Myocyte (in vitro differentiated cells): ENCODE data around the gene TMEM131L. TPM values are rescaled to one million over a fixed set of nuclear protein-coding genes. Genes with fewer than 3 reads are reported as not detected.

Experiments
- DNase-seq: peaks from one replicate; pipeline ENCODE4 v3.0.0-alpha.2; 2012; ENCODE audit warnings: low read depth
- total RNA-seq: library from RNA; depleted of rRNA; stranded (reverse); fragments of >200 nt; gene quantifications from 2 replicates; pipeline ENCODE4 v1.2.3, GENCODE V29; 2014

TMEM131L gene
- total RNA-seq, 1 donor from 2014 or later, result 13.3 TPM

DNA sequence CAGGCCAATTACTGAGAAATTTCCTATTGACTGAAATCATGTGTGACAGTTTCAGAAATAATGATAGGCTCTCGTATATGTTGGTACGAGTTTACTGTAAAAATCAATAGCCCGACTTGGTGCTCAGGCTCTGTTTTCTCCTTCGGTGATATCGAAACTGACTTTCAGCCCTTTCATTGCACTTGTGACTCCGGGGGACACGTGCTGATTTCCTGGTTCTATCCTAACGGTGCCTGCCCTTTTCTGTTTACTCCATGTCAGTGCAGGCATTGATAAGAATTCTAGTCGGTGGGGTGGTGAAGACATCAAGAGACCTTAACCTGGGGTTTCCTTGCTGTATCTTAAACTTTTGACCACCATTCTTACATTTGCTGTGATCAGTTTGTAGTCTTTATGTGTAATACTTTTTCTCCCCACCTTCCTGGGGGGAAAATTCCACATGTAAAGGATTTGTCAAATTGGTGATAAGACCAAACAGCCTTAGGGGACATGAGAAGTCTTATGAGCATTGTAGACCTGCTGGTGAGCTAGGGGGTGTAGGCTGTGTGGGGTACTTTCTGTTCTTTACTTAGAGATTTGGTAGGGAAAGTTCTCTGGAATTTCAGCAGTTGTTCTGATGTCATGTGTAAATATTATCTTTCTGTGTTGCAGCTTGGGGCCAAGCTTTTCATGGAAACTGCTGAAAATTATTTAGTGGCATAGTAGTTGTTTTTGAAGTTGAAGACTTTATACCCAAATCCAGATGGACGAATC lies 52.7 kb downstream of the TMEM131L start:
- DNase-seq, result no peak

DNA sequence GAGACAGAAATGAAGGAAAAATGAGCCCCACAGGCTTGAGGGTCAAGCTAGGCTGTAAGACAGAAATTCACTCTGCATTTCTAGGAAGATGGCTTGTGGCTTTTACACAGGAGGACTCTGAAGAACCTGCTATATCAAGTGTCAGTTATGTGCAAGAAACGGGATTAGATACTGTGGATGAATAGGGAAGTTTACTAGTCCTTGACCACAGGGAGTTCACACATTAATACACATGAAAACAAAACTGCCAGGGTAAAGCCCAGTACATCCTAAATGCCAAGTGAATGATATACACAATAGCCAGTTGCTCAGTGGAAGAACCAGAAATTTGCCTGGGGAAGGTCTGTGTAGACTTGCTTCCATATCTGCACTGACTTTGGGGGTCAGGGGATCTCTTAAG lies 53.5 kb downstream of the TMEM131L start:
- DNase-seq, result peak; percentile 44

DNA sequence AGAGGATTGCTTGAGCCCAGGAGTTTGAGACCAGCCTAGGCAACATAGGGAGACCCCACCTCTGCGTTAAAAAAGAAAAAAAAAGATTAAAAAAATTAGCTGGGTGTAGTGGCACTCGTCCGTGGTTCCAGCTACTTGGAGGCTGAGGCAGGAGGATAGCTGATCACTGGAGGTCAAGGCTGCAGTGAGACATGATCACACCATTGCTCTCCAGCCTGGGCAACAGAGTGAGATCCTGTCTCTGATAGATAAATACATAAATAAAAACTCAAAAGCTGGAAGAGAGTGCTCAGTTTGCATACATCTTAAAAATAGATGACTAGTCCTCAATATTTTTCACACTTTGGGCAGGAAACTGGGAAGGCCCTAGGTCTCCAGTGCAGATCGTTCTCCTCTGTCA lies 54.1 kb downstream of the TMEM131L start:
- DNase-seq, result no peak

DNA sequence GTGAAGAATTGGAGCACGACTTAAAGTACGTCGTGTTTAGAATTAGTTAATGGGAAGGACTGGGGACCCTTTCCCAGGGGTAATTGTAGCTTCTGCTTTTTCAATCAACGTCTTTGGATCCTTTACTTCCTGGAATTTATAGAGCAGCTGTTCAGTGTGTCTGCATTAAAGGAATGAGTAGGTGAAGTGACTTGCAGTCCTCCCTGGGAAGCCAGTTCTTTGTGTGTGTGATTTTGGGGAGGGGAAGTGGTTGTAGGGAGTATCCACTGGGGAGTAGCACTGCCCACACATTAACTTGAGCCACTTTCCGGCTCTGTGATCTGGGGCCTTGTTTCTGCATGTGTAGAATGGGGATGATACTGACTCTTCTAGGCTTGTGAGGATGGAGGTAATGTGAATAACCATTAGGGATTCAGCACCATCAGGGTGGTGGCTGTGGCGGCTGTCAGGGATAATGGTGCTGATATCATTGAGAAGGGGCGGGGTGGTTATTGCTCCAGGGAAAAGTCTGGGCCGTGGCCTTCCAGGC lies 54.7 kb downstream of the TMEM131L start:
- no peak for DNase-seq

GRCh38 chr4:153521478-153521877 lies 55.3 kb downstream of the TMEM131L start:
- DNase-seq, result no peak

DNA sequence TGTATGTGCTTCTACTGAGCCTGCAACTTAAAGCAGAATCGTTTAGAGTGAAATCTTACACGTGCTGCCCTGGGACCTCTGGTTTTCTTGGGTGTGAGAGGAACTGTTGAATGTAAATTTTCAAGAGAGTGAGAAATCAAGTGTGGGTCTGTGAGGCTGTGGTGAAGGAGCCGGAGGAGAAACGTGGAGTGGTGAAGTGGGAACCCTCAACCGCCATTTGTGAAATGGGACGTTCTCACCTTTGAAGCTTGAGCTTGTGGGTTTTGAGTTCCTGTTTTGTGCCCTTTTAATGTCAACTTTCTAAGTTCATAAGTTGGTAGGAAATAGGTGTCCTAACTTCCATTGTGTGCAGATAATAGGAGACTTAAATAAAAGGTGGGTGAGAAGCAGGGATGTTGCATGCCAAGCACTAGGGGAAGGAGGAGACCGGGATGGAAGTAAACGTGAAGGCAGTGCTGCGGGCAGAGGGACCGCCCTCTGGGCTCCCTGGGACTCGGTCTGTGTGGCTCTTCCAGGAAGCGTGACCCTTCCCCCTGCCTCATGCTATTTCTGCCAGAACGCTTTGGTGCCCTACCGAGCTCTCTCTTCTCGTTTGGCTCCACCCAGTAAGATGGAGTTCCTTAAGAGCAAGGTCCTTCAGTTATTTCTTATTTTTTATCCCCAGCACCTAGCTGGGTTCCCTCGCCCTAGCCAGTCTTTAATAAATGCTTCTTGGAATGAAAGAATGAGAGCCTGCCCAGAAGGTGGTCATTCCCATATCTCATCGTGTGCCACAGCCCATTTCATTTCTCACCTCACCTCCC lies 56.0 kb downstream of the TMEM131L start:
- no peak for DNase-seq

- DNase-seq, result no peak
Observed at GRCh38 chr4:153522802-153523094, 56.6 kb downstream of the TMEM131L start.

DNA sequence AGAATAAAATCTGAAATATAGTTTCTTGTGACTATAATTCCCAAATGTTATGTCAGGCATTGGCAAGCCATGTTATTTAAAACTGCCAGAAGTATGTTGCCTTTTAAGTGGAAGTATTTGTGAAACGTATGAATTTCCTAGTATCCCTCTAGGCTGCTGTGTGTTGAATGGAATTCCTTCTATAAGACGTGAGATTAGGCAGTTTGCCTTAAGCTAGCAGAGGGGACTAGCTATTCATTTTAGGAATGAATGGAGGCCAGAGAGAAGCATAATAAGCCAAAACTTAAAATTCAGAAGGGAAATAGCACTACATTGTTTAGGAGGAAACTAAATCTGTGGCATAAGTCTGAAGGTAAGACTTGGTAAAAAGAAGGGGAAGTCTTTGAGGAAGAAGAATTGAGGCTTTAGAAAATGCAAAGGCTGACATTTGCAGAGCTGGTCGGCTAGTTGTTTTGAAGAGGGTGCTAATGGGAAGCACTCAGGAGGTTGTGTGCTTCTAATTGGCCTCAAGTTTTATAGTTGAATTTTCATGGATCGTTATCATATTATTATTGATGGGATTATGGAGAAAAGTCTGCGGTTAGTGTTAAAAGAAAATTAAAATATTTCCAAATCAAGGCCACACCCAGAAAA lies 57.1 kb downstream of the TMEM131L start:
- no peak for DNase-seq

- no peak for DNase-seq
Observed at GRCh38 chr4:153523941-153524386, 57.8 kb downstream of the TMEM131L start.

DNA sequence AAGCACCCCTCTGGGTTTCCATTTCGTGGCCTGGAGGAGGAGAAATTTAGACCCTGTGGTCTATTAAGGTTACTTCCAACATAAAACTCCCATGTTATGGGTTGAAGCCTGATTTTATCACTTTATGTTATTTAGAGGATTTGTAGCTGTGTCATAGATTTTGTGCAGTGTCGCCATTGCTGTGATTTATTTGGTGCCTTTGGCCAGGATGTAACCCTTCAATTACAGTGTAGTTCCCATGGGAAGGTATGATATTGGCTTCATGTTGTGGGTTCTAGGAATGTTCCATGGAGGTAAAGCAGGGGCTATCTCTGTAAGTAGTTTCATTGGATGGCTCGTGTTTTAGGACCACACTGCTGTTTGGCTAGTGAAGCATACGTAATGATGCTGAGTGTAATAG lies 58.5 kb downstream of the TMEM131L start:
- peak; percentile 21 for DNase-seq

DNA sequence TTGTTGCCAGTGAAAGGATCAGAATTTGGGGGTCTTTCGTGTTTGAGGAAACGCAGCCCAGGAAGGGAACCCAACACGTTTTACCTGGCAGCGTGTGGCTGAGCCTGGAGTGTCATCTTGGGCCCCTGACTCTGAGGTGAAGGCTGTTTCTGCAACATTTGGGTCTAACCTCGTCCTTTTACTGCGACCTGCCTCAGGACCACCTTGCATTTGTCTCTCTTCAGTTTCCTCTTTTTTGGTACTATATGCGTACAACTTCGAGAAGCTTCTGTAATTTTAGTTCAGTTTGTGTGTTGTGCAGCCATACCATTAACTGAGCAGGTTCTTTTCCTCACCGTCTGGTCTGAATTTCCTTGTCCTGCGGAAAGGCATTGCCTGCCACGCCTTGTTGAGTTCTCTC lies 61.5 kb downstream of the TMEM131L start:
- no peak for DNase-seq

- DNase-seq, result no peak
Observed at GRCh38 chr4:153528705-153529485, 62.7 kb downstream of the TMEM131L start.

DNA sequence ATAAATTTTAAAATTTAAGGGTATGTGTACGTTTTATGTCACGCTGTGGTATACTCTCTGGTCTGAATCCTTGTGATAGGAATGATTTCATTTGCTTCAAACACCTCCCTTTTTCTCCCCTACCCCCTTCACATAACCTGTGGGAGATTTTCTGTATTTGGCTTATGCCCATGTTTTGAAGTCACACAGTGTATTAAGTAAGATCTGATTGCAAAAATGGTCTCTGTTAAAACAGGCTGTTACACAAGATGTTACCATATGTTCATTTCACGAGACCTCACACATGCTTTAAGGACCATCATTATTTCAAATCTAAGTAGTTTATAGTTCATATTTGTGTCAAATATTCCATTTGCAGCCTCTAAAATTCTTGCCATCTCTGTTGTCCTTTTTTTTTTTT lies 63.5 kb downstream of the TMEM131L start:
- DNase-seq, result no peak

GRCh38 chr4:153530284-153530999 lies 64.3 kb downstream of the TMEM131L start:
- DNase-seq, result no peak

GRCh38 chr4:153531000-153531358 lies 64.8 kb downstream of the TMEM131L start:
- no peak for DNase-seq

GRCh38 chr4:153531976-153532626 lies 65.9 kb downstream of the TMEM131L start:
- no peak for DNase-seq

- DNase-seq, result no peak
Observed at GRCh38 chr4:153532636-153533035, 66.5 kb downstream of the TMEM131L start.

- DNase-seq, result no peak
Observed at GRCh38 chr4:153533387-153533786, 67.2 kb downstream of the TMEM131L start.

DNA sequence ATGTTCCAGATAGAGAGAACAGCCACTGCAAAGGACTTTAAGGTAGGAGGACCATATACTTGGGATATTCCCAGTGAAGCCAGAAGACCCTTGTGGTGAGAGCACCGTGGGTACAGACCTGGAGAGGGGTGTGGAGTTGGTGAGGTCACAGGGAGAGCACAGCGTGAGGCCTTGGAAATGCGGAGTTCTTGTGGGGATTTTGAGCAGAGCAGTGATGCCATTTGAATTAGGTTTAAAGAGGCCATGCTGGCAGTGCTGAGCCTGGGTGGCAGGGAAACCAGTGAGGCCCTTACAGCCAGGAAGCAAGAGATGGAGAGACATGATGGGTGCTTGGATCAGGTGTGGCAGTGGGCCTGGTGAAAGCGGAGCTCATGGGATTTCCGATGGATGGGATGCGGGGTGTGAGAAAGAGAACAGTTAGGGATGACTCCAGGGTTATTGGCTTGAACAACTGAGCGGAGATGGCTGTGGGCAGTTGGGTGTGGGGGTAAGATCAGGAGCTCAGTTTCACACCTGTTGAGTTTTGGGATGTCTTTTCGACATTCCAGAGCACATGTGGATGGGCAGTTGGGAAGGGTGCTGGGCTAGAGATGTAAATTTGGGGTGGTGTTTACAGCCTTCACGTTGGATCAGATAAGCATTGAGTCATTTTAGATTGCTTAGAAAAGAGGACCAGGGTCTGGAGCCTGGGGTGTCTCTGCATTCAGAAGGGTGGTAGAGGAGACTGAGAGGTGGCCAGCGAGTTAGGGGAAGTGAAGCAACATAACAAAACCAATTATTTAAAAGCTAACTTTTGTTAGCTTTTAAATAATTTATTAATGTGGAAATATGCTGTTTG lies 68.9 kb downstream of the TMEM131L start:
- no peak for DNase-seq
